GM21786 (cell line): ENCODE measurements around the gene RARS1.

Experiments used
- ATAC-seq: cut with Tn5 transposase; IDR thresholded peaks from one replicate; pipeline ENCODE4 v1.9.1; 2021; ENCODE audit not compliant: unreplicated experiment

Gene RARS1

DNA sequence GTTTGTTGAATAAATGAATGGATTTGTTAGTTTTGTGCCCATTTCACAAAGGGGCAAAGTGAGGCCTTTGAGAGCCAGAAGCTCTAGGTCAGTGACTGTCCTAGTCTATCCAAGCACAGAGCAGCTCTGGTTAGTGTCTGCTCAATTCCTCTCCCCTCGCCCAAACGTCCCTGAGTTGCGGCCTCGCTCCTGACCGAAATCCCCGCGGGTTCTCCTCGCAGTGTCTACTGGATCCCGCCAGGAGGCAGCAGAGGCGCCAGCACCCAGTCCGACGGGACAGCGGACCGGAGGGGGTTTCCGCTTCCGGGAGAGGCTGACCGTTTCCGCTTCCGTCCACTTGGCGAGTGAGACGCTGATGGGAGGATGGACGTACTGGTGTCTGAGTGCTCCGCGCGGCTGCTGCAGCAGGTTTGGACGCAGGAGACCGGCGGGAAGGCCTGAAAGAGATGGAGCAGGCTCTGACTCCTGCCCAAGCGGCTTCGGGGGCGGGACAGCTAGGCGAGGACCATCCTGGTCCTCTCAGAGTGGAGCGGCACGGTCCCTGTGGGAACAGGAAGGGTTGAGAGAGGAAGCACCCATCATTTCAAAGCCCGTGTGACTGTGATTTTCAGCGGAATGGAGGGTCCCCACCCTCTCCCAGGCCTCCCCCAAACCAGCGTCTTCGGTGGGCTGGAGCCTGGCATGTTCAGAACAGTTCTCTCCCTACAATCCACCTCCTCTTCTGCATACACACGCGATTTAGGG lies at the start of gene RARS1:
Gene RARS1, plus strand, starts transcription at position 336 of the 744 bp plus-strand sequence. Its CDS starts 28 bp downstream, at position 364.
- peak; percentile 78 for ATAC-seq

DNA sequence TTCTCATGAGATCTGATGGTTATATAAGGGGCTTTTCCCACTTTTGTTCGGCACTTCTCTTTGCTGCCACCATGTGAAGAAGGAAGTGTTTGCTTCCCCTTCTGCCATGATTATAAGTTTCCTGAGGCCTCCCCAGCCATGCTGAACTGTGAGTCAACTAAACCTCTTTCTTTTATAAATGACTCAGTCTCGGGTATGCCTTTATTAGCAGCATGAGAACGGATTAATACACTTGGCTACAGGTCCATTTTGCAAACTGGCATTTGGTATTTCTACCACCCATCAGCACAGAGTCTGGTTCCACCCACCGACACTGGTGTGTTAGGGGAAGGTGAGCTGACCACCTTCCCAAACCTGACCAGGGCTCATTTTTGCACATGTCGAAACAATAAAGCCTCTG lies 47.9 kb upstream of the RARS1 start:
- no peak for ATAC-seq

DNA sequence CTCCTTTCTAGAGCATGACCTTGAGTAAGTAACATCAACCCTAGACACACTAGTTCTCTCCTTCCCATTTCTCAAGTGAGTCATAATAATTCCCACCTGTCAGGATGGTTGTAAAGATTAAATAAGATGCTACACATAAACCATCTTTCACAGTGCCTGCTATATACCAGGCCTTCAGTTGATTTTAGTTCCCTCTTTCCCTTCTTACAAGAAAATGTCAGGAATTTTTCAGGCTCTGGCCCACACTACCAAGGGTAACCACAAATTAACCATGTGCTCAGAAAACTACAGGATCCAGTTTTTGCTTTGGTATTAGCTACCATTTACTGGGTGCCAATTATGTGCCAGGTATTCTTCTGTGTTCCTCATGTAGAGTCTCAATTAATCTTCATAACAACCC lies 42.7 kb upstream of the RARS1 start:
- no peak for ATAC-seq

DNA sequence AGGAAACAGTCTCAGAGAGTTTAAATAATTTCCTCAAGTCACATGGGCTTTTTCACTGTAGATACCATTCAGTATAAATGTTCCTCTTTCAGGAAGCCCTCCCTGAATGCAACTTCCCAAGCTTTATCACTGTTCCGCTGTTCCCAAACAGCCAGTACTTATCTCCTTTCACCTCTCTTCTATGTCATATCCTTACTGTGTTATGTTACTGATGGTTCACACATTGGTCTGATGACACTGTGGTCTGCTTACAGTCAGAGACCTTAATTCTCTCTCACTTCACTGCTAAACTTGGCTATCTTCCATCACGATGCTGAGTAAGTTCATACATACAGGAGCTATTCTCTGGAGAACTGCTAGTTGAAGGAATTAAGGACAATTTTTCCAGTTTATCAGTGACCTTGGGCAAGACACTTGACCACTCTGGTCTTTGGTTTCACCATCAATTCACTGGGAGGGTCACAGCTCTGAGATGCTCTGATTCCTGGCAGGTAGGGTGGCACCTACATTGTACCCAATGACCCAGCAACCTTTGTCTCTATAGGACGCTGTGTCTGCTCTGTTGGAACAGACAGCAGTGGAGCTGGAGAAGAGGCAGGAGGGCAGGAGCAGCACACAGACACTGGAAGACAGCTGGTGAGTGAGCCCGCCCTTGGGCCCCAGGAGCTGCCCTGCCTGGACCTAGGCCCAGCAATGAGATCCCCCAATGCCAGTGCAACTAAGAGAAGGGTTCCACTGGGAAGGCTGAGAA lies 42.1 kb upstream of the RARS1 start:
- no peak for ATAC-seq

DNA sequence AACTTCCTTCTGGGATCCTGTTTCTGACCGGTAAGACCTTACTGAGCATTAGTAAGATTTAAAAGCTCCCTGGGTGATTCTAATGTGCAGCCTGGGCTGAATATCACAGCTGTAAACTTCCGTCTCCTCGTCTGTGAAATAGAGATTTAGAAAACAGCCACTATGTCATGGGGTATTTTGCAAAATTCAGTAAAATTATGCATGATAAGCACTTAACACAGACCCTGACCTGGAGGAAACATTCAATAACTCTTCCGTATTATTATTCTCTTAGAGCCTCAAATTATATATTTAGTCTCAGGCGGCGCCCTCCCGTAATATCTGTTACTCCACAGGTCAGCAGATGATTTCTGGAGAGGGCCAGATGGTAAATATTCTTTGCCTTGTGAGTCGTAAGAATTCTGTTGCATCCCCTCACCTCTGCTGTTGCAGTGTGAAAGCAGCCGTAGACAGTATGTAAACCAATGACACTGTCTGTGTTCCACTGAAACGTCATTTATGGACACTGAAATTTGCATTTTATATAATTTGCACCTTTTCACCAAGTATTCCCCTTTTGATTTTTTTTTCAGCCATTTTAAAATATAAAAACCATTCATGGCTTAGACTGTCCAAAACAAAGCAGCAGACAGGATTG lies 39.2 kb upstream of the RARS1 start:
- no peak for ATAC-seq

DNA sequence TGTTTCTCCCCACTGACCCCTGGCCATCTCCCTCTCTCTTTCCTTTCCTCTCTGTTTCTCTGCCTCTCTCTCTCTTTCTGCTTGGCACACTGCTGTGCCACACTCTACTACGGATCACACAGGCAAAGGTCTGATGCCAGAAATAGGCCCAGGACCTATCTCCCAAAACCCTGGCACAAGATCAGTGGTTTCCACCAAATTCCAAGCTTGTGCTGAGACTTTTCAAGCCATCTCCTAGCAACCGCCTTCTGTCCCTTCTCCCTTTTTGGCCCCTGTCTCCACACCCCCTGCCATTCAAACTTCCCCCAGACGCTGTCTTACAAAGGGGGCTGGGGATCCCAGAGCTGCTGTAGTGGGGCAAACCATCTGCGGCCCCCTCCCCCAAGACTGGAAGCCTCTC lies 38.5 kb upstream of the RARS1 start:
- ATAC-seq: no peak

DNA sequence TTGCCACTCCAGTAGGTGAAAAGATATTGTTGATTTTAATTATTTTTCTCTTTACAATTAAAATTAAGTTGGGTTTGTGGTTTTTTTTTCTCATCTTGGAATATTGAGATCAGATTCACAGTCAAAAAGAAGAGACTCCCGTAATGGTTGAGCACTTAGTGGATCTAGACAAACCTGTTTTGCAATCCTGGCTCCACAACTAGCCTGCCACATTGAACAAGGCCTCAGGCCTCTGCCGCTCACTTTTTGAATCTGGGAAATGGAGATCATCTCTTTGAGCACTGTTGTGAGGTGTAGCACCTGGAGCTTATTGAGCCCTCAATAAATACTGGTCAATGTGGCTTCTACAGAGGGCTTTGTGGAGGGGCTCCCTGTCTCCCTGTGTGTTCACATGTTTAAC lies 37.1 kb upstream of the RARS1 start:
- ATAC-seq: no peak

DNA sequence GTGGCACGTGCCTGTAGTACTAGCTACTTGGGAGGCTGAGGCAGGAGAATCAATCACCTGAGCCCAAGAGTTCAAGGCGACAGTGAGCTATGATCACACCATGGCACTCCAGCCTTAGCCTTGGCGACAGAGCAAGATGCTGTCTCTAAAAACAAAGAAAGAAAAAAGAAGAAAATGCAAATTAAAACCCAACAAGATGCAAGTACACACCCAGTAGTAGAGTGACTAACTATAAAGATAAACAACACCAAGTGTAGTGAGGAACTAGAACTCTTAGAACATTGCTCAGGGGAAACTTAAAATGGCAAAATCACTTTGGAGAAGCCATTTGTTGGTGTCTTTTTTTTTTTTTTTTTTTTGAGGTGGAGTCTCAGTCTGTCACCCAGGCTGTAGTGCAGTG lies 34.7 kb upstream of the RARS1 start:
- ATAC-seq: no peak

DNA sequence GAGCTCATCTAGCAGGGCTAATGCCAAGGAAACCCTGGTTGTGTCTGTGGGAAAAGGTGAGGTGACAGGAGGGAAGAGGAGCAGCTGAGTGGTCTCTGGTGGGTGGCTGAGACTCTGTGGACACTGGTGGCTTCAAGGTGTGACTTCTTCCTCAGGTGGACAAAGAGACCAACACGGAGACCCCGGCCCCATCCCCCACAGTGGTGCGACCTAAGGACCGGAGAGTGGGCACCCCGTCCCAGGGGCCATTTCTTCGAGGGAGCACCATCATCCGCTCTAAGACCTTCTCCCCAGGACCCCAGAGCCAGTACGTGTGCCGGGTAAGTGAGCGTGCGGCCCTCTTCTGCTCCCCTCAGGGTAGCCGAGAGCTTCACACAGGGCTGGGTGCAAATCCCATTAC lies 31.1 kb upstream of the RARS1 start:
- no peak for ATAC-seq

DNA sequence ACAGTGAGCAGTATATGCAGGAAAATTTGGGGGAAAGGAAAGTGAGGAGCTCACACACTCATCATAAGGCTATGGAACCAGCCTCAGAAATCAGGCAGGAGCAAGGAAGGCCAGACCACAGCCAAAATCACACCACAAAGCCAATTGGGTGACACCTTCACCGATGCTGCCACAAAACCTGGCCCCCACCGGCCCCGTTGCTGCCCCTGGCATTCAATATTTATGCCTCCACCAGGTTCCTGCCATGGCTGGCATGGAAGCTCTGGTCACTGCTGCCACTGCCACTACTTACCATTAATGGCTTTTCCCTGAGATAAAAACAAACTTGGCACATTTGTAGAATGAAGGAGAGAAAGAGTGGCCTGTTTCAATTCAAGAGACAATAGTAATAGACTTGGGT lies 28.7 kb upstream of the RARS1 start:
- ATAC-seq: no peak

DNA sequence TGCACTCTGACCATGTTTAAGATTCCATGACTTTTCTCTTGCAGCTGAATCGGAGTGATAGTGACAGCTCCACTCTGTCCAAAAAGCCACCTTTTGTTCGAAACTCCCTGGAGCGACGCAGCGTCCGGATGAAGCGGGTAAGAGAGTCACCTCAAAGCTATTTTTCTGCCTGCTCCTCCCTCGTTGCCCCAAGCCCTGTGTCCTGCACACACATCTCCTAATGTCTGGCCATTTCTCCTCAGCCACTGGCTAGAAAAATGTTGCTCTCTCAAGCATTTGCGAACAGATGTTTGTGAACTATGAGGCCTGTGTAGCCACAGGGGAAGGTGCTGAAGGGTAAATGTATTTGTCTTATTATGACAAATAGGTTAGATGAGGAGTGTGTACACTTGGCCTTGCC lies 25.7 kb upstream of the RARS1 start:
- no peak for ATAC-seq

DNA sequence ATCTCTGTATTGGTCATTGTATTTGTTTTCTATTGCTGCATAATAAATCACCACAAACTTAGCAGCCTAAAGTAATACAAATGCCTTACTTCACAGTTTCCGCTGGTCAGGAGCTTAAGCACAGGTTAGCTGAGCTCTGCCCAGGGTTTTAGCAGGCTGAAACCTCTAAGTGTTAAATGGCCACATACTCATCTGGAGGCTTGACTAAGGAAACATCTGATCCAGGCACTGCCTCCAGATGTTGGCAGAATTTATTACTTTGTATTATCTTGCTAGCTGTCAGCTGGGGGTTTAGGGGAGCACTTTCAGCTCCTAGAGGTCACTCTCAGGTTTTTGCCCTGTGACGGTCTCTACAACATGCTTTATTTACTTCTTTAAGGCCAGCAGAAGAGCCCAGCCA lies 23.2 kb upstream of the RARS1 start:
- no peak for ATAC-seq

DNA sequence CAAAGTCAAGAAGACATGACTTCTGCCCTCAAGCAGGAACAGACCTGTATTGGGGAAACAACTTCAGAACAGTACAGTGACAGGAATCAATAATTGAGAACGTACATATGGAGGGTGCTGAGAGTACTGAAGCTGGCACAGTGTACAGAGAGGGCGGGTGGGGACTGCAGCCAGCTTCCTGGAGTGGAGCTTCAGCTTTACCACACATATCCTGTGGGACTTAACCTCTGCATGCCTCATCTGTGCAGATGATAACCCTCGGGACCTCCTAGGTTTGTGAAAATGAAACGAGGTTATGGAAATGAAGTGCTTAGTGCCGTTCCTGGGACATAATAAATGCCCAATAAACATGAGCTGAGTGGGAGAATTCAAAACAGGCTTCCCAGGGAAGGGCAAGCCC lies 22.1 kb upstream of the RARS1 start:
- ATAC-seq: no peak

DNA sequence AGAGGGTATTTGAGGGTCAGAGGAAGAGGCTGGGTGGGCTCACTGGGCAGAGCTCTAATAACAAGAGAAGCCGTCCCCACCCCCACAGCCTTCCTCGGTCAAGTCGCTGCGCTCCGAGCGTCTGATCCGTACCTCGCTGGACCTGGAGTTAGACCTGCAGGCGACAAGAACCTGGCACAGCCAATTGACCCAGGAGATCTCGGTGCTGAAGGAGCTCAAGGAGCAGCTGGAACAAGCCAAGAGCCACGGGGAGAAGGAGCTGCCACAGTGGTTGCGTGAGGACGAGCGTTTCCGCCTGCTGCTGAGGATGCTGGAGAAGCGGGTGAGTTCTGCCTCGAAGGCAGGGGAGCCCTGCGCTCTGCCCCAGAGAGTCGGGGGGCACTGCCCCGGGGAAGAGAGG lies 21.6 kb upstream of the RARS1 start:
- no peak for ATAC-seq

DNA sequence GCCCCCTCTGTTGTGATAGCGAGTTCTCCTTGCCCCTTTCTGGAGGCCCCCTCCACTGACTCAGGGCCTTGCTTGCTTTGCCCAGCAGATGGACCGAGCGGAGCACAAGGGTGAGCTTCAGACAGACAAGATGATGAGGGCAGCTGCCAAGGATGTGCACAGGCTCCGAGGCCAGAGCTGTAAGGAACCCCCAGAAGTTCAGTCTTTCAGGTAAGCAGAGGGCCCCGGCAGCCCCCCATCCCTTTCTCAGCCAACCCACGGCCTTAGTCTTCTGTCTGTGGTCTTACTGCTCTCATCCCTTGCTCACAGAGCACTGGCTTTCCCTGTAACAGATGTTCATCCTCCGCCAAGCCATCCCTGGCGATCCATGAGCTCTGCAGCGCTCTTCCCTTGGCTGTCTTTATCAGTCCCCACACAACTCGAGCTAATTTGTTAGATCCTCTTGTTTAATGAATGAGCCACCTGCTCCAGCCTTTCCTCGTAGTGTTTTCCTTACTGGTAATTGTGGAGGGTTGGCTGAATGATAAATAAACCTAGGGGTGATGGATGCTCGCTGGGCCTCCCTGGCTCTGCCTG lies 18.4 kb upstream of the RARS1 start:
- no peak for ATAC-seq

DNA sequence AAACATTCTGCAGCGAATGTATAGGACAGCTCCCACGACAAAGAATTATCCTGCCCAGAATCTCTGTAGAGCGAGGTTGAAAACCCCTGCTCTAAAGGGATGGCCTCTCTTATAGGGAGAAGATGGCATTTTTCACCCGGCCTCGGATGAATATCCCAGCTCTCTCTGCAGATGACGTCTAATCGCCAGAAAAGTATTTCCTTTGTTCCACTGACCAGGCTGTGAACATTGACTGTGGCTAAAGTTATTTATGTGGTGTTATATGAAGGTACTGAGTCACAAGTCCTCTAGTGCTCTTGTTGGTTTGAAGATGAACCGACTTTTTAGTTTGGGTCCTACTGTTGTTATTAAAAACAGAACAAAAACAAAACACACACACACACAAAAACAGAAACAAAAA lies 17.4 kb upstream of the RARS1 start:
- no peak for ATAC-seq

DNA sequence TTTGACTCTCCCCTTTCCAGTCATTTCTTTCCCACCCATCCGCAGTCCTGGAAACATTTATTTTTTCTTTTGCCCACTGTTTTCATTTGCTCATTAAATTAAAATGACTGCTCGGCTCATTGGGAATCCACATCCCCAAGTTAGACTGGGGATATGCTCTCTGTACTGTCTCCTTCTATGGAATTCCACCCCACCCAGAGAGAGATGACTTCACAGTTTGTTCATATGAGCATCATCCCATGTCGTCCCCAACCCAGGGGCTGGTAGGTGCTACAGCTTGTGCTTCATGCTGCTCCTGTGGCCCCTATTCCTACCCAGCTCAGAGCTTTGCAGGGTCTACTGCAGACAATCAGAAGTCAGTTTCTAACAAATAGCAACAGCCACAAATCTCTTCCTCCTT lies 16.5 kb upstream of the RARS1 start:
- ATAC-seq: no peak

DNA sequence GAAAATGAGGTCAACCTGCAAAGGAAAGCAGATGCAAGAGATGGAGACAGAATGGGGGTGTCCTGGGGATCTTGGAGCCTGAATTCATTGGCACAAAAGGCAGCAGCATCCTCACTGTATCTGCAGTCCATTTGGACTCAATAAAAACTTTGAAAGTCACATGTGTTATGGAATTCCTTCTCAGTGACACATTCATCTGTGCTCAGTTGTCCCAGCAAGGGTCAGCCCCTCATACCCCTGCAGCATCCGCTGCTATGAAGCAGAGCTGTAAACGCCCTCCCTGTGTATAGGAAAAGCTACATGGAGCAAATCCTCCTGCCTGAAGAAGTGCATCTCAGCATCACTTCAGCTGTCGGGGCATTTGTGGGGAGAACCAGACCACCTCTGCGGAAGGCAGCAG lies 14.5 kb upstream of the RARS1 start:
- ATAC-seq: no peak

DNA sequence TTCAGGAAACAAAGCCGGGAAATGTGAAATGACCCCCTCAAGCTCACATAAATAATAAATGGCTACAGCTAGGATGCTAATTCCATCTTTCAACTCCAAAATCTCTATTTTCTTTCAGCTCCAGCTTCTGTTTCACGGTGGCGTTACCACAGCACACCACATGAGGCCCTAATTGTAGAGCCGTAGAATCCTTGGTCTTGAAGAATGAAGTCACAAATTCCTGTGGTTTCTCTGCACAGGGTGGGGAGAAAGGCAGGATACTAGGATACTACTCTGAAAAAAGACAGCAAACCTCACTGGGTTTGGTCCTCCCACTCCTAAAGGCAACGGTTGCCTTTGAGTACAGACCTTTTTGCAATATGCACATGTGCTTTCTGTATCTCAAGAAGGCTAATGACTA lies 13.9 kb upstream of the RARS1 start:
- no peak for ATAC-seq

DNA sequence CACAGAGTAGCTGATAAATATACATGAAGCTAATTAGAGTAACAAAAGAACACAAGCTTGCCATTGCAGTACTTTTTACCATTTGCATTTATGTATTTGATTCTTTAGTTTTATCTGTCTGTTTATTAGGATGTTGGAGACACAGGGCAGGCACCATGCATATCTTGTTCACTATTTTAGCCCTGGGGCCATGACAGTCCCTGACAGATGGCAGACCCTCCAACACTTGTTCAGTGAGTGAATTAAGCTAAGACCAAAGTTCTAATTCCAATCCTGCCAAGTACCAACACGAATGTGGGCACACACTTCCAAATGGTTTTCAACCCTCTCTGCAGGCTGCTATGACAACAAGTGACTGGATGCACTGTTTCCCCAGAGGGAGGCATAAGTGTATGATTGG lies 12.0 kb upstream of the RARS1 start:
- ATAC-seq: no peak

DNA sequence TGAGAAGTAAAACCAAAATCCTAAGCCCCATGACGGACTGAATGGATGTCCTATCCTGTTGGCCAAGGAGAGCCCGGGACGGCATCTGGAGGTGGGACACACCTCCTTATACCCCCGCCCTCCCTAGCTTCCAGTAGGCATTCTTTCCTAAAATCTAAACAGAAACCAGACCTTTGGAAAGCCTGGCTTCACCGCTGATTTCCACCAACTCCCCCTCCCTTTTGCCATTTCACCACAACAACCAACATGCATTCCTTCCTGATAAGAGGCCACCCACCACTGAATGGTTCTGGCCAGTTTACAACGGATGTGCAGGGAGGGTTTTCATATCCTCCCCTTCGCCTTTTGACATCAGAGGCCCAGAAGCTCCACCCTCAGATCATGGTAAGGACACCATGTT lies 9.2 kb upstream of the RARS1 start:
- no peak for ATAC-seq

DNA sequence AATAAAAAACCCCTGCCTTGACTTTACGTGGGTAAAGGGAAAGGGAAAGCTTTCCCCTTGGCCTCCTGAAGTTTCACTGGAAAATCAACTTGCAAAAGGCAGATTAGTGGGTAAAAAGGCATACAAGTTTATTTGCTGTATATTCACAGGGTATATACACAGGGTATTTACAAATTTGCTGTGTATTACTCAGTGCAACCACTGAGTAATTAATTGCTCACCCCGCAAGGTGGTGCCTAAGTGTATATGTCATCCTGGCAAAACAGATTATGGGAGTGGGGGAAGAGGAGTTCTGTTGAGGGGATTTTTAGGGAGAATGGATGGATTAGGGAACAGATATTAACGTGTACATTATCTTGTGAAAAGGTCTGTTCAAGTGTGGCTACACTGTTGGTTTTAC lies 7.1 kb upstream of the RARS1 start:
- no peak for ATAC-seq
